OCI-LY7 (cell line): ENCODE measurements around the gene ITIH4. TPM values are rescaled to one million over a fixed set of nuclear protein-coding genes. Genes with fewer than 3 reads are reported as not detected.

Experiments used
- BruUV-seq: library from RNA; stranded (reverse); fragments of 400-500 nt; replicated peaks from 2 replicates; lab custom pipeline; 2021; lab: Mats Ljungman, UMichigan
- CTCF ChIA-PET: fragments of 300-600 bp; sonication (Branson Sonifier 250); formaldehyde crosslinking; loops from one replicate; lab custom pipeline; 2022; ENCODE audit warnings: antibody characterized with exemption; ENCODE audit not compliant: unreplicated experiment; lab: Charles Lee
- POLR2A ChIA-PET: fragments of 300-600 bp; sonication (Branson Sonifier 250); formaldehyde crosslinking; loops from one replicate; lab custom pipeline; 2022; ENCODE audit warnings: antibody characterized with exemption; lab: Charles Lee
- DNase-seq: peaks from one replicate; pipeline ENCODE4 v3.0.0-alpha.2; 2015; ENCODE audit warnings: low spot score
- H2AFZ ChIP-seq: fragments of 200-600 bp; sonication (generic), shearing (Covaris generic); 2 replicates; pipeline ENCODE4 v1.6.1; 2014; ENCODE audit warnings: mild to moderate bottlenecking, antibody characterized with exemption, low read length, moderate library complexity
- H3K27ac ChIP-seq: fragments of 200-600 bp; sonication (generic); 2 replicates; pipeline ENCODE4 v1.5.1; 2014; ENCODE audit warnings: mixed run types, low read depth, mild to moderate bottlenecking, moderate library complexity, low read length, inconsistent platforms; ENCODE audit not compliant: poor library complexity, severe bottlenecking
- H3K36me3 ChIP-seq: fragments of 200-600 bp; sonication (generic); 2 replicates; pipeline ENCODE4 v1.6.1; 2014; ENCODE audit warnings: mild to moderate bottlenecking, antibody characterized with exemption, low read length, moderate library complexity, mixed read lengths; ENCODE audit not compliant: insufficient read depth
- H3K4me1 ChIP-seq: fragments of 200-600 bp; sonication (generic); 2 replicates; pipeline ENCODE4 v1.5.1; 2014; ENCODE audit warnings: mild to moderate bottlenecking, low read length; ENCODE audit not compliant: insufficient read depth, poor library complexity, severe bottlenecking
- H3K4me2 ChIP-seq: fragments of 200-600 bp; sonication (generic); 2 replicates; pipeline ENCODE4 v1.6.1; 2014; ENCODE audit warnings: mild to moderate bottlenecking, low read length
- H3K4me3 ChIP-seq: fragments of 200-600 bp; sonication (generic); 2 replicates; pipeline ENCODE4 v1.5.1; 2014; ENCODE audit warnings: mild to moderate bottlenecking, low read depth, low read length; ENCODE audit not compliant: poor library complexity, severe bottlenecking
- H3K79me2 ChIP-seq: fragments of 200-600 bp; sonication (generic); 2 replicates; pipeline ENCODE4 v1.6.1; 2016; ENCODE audit warnings: low read depth, mild to moderate bottlenecking, low read length, moderate library complexity, mixed read lengths; ENCODE audit not compliant: insufficient read depth
- H3K9me2 ChIP-seq: fragments of 200-600 bp; sonication (generic); 2 replicates; pipeline ENCODE4 v1.6.1; 2016; ENCODE audit warnings: mild to moderate bottlenecking, low read length, mixed read lengths; ENCODE audit not compliant: insufficient read depth
- H3K9me3 ChIP-seq: fragments of 200-600 bp; sonication (generic); 2 replicates; pipeline ENCODE4 v1.6.1; 2014; ENCODE audit warnings: mild to moderate bottlenecking, mixed run types, low read length, mixed read lengths
- H4K20me1 ChIP-seq: fragments of 200-600 bp; sonication (generic); 2 replicates; pipeline ENCODE4 v1.6.1; 2014; ENCODE audit warnings: mild to moderate bottlenecking, antibody characterized with exemption, low read length, moderate library complexity, mixed read lengths; ENCODE audit not compliant: insufficient read depth
- CTCF ChIP-seq: fragments of 200-600 bp; sonication (generic); conservative IDR thresholded peaks from 2 replicates; pipeline ENCODE4 v1.5.1; 2014; ENCODE audit warnings: mild to moderate bottlenecking, antibody characterized with exemption, low read length, moderate library complexity, mixed read lengths
- EZH2phosphoT487 ChIP-seq: fragments of 200-600 bp; sonication (generic); IDR thresholded peaks from 2 replicates; pipeline ENCODE4 v1.6.1; 2018; ENCODE audit warnings: low read depth, borderline replicate concordance, mild to moderate bottlenecking, mixed run types, antibody characterized with exemption, low read length, moderate library complexity, mixed read lengths
- intact Hi-C: fragments of 100-400 bp; cut with micrococcal nuclease; formaldehyde crosslinking; loops from one replicate; pipeline ENCODE4 v1.10.0; 2022; ENCODE audit not compliant: unreplicated experiment
- total RNA-seq, 2 experiments: library from RNA; depleted of rRNA in 1 of 2; stranded (reverse); fragments of >200 nt in 1 of 2; shearing (Covaris generic) in 1 of 2; gene quantifications; 2 replicates each; pipeline ENCODE4 v1.2.3, GENCODE V29; 2014 to 2022

ITIH4 gene
- total RNA-seq, 2 experiments from 2014 or later: 2.1 to 2.2 TPM

- DNase-seq: no peak
- H3K27ac ChIP-seq: no peak overlapping the region
- H3K9me3 ChIP-seq: no peaks in the 10 kb centered on the region
- H3K4me1 ChIP-seq: no peaks in the 10 kb centered on the region
- no peaks in the 10 kb centered on the region for H3K9me2 ChIP-seq
- CTCF ChIA-PET: no interaction called here
- no peaks in the 10 kb centered on the region for H4K20me1 ChIP-seq
- TF ChIP-seq EZH2phosphoT487 (no peak), CTCF (no peak)
- no peak overlapping the region for H3K4me2 ChIP-seq
- POLR2A ChIA-PET: no interaction called here
- H3K36me3 ChIP-seq: no peaks in the 10 kb centered on the region
- no peak overlapping the region for H3K4me3 ChIP-seq
- H3K79me2 ChIP-seq: no peaks in the 10 kb centered on the region
- H2AFZ ChIP-seq: no peak overlapping the region
- intact Hi-C loops: no loop called here
- BruUV-seq: no TSS peak
Observed at GRCh38 chr3:52822363-52822762, 8.1 kb downstream of the ITIH4 start.

- intact Hi-C loops: loop anchor here (2.0 kb wide), 1 partner anchor 78 kb away; no protein-coding TSS in a partner anchor
- Histone ChIP-seq H3K4me3 (no peak overlapping the region), H3K36me3 (no peaks in the 10 kb centered on the region), H3K27ac (no peak overlapping the region), H3K79me2 (no peaks in the 10 kb centered on the region), H3K4me2 (no peak overlapping the region), H2AFZ (no peak overlapping the region), H3K9me3 (no peaks in the 10 kb centered on the region), H4K20me1 (no peaks in the 10 kb centered on the region), H3K9me2 (no peaks in the 10 kb centered on the region), H3K4me1 (no peaks in the 10 kb centered on the region)
- ChIA-PET POLR2A (no interaction called here), CTCF (interaction anchor here (0.6 to 1.0 kb wide), 2 partner anchors 79 to 101 kb away, joined by 3 read pairs; no protein-coding TSS in a partner anchor)
- peak; percentile 52 for DNase-seq
- BruUV-seq: no TSS peak
- TF ChIP-seq EZH2phosphoT487 (no peak), CTCF (peak; percentile 77)
Observed at GRCh38 chr3:52820736-52821135, 9.7 kb downstream of the ITIH4 start.

- intact Hi-C loops: loop anchor here (2.0 kb wide), 1 partner anchor 77 kb away; no protein-coding TSS in a partner anchor
- POLR2A ChIA-PET: no interaction called here
- Histone ChIP-seq H3K9me2 (no peaks in the 10 kb centered on the region), H3K4me2 (no peak overlapping the region), H3K4me3 (no peak overlapping the region), H3K27ac (no peak overlapping the region), H4K20me1 (no peaks in the 10 kb centered on the region), H3K9me3 (no peaks in the 10 kb centered on the region), H3K79me2 (no peaks in the 10 kb centered on the region), H2AFZ (no peak overlapping the region), H3K4me1 (no peaks in the 10 kb centered on the region), H3K36me3 (no peaks in the 10 kb centered on the region)
- BruUV-seq: no TSS peak
- CTCF ChIA-PET: no interaction called here
- DNase-seq: no peak
- TF ChIP-seq CTCF: no peak
- TF ChIP-seq EZH2phosphoT487: no peak
Observed at GRCh38 chr3:52819936-52820335, 10.5 kb downstream of the ITIH4 start.
